Esophagus squamous epithelium (tissue), 5 donors: ENCODE results near the gene DMRTC2. TPM values are rescaled to one million over a fixed set of nuclear protein-coding genes. Genes with fewer than 3 reads are reported as not detected.
A peak's percentile ranks its signal among the peaks of the same experiment; 100 is the strongest.

ENCODE experiments used
- DNase-seq: peaks from one replicate; lab custom pipeline; 2025; lab: John Stamatoyannopoulos, UW
- H3K27ac ChIP-seq, 4 donors: fragments of 200-600 bp; sonication (generic); one replicate each; pipeline ENCODE4 v1.5.1; 2016 to 2019; ENCODE audit warnings: mild to moderate bottlenecking in 1 of 4
- H3K27me3 ChIP-seq, 4 donors: fragments of 200-600 bp; sonication (generic); 1 replicate in 3 of 4; 2 replicates in 1 of 4; pipeline versions ENCODE4 v1.5.1 to v1.6.0; 2017 to 2021; ENCODE audit warnings: antibody characterized with exemption in 1 of 4
- H3K36me3 ChIP-seq, 3 donors: fragments of 200-600 bp; sonication (generic); one replicate each; pipeline ENCODE4 v1.5.1; 2016 to 2019
- H3K4me1 ChIP-seq, 3 donors: fragments of 200-600 bp; sonication (generic); one replicate each; pipeline ENCODE4 v1.5.1; 2017 to 2019
- H3K4me3 ChIP-seq, 4 donors: fragments of 200-600 bp; sonication (generic); 1 replicate in 3 of 4; 2 replicates in 1 of 4; pipeline ENCODE4 v1.5.1; 2016 to 2019; ENCODE audit warnings: mild to moderate bottlenecking in 2 of 4, moderate library complexity in 1 of 4
- H3K9me3 ChIP-seq, 3 donors: fragments of 200-600 bp; sonication (generic); one replicate each; pipeline ENCODE4 v1.5.1; 2016 to 2019
- CTCF ChIP-seq, 6 experiments: fragments of 450-650 bp in 4 of 6; fragments of 200-600 bp in 2 of 6; sonication (generic) in 2 of 6; IDR thresholded peaks; one replicate each; pipeline ENCODE4 v1.5.1; 2016 to 2019; ENCODE audit warnings: antibody characterized with exemption in 6 of 6, mild to moderate bottlenecking in 4 of 6, moderate library complexity in 4 of 6
- POLR2A ChIP-seq, 4 donors: fragments of 450-650 bp; IDR thresholded peaks; one replicate each; pipeline ENCODE4 v1.6.1; 2017; ENCODE audit warnings: antibody characterized with exemption in 4 of 4, mild to moderate bottlenecking in 4 of 4, moderate library complexity in 3 of 4
- WGBS, 2 donors: methylation state at CpG; one replicate each; pipeline ENCODE4 v1.1.5; 2018; 5-methylcytosine and 5-hydroxymethylcytosine counted together
- intact Hi-C: fragments of 100-400 bp; cut with DNase I; formaldehyde crosslinking; loops from one replicate; pipeline ENCODE4 v1.15.0; 2022
- total RNA-seq, 4 donors: library from RNA; depleted of rRNA; stranded (reverse); fragments of >200 nt; gene quantifications; one replicate each; pipeline ENCODE4 v1.1.0, GENCODE V29; 2016
- donor health status: DM: yes; HTN: yes; CAD: no.

The DMRTC2 gene
- total RNA-seq, result not detected

DNA sequence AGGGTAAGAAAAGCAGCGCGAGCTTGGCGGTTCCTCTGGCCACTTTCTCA is at the start of gene DMRTC2:
DMRTC2 (plus strand) TSS at position 42 of the 50 bp plus-strand sequence. CDS start 2,387 bp downstream, outside the sequence.
- DNase-seq, result no peak
- no peak for TF ChIP-seq POLR2A (IDR thresholded peaks at IDR 0.05)
- TF ChIP-seq CTCF (IDR thresholded peaks at IDR 0.05), result no peak
- Histone ChIP-seq H3K27ac (no peak within 1 kb of the TSS), H3K4me3 (no peak within 1 kb of the TSS), H3K4me1 (no peaks in the 10 kb centered on the region), H3K9me3 (no peaks in the 10 kb centered on the region), H3K36me3 (no peaks in the 10 kb centered on the region), H3K27me3 (peaks cover 0 to 45% (median 0%) of the 10 kb centered on the region in 4 donors)
- intact Hi-C loops, result no loop called here
- 95 to 100% methylated on average over 3 of the region's 3 CpGs for WGBS, 2 donors

DNA sequence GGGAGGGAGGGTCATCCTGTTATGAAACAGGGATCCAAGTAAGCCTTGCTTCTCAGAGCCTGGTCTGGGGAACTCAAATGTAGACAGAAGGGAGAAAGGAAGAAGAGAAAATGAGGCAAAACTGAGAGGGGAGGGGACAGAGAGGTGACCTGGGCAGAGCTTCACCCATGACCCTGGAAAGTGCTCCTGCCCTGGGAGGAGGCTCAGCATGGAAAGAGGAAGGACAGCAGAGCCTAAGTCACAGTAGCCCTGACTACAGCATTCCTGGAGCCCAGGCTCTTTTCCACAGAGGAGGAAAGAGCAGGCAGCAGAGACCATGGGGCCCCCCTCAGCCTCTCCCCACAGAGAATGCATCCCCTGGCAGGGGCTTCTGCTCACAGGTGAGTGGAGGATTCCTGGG is 48.5 kb upstream of the DMRTC2 start, which contains the start of gene CEACAM3:
CEACAM3 (plus strand) TSS at position 226 of the 400 bp plus-strand sequence; CDS start at position 317, 91 bp downstream.
- peaks cover 0 to 4% (median 0%) of the 10 kb centered on the region in 3 donors for H3K9me3 ChIP-seq
- peaks cover 10 to 42% (median 20%) of the 10 kb centered on the region in 3 donors for H3K4me1 ChIP-seq
- TF ChIP-seq CTCF (IDR thresholded peaks at IDR 0.05) (no peak), POLR2A (IDR thresholded peaks at IDR 0.05) (no peak)
- intact Hi-C loops, result no loop called here
- H3K27ac ChIP-seq, result no peak within 1 kb of the TSS
- no peaks in the 10 kb centered on the region for H3K36me3 ChIP-seq
- no peak for DNase-seq
- no peak within 1 kb of the TSS for H3K4me3 ChIP-seq
- peaks cover 0 to 55% (median 0%) of the 10 kb centered on the region in 4 donors for H3K27me3 ChIP-seq

DNA sequence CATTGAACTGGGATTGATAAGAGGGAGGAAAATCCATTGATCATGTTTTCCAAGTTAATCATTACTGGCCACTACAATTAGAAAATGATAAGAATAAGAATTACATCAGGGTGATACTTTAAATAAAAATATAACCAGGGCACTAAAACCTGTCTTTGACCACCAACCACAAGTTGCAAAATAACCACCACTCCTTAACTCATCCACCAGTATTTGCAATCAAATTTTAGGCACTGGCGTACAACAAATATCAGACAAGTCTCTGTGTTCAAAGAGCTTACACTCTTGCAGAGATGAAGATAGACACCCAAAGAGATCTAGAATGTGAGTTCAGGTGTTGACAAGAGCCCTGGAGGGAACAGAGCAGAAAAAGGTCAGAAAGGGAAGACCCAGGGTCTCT is 47.9 kb upstream of the DMRTC2 start:
- 89 to 100% methylated on average over 1 of the region's 1 CpG for WGBS, 2 donors
- H3K27me3 ChIP-seq, result peaks cover 0 to 50% (median 0%) of the 10 kb centered on the region in 4 donors
- H3K4me3 ChIP-seq, result no peak overlapping the region
- intact Hi-C loops, result no loop called here
- no peak for DNase-seq
- H3K27ac ChIP-seq, result no peak overlapping the region
- peaks cover 10 to 47% (median 24%) of the 10 kb centered on the region in 3 donors for H3K4me1 ChIP-seq
- H3K36me3 ChIP-seq, result no peaks in the 10 kb centered on the region
- H3K9me3 ChIP-seq, result peaks cover 0 to 5% (median 0%) of the 10 kb centered on the region in 3 donors
- no peak for TF ChIP-seq CTCF (IDR thresholded peaks at IDR 0.05)
- TF ChIP-seq POLR2A (IDR thresholded peaks at IDR 0.05), result no peak

DNA sequence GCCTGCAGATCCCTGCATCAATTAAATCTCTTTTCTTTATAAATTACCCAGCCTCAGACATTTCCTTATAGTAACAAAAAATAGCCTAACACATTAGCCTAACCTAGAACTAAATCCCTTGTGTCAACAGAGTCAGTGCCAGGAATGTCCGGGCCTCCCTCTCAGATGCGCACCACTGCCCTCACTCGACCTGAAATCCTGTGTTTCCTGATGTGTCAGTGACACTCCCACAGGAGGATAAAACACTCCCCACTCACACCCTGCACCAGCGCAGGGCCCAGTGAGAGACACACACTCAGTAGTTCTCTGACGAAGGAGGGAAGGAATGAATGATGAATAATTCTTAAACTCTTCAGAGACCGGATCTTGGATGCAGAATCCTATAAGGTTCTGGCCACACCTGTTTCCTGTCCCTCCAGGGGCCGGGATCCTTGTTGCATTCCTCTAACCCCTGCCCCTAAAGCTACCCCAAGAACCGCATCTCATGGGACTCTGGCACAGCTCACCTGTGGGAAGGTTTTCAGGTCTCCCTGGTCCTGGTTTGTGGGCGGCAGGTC is 45.3 kb upstream of the DMRTC2 start:
- WGBS, 2 donors, result 23 to 44% methylated on average over 7 to 8 of the region's 9 CpGs
- peaks cover 10 to 54% (median 29%) of the 10 kb centered on the region in 3 donors for H3K4me1 ChIP-seq
- no peak for DNase-seq
- H3K9me3 ChIP-seq, result peaks cover 0 to 5% (median 0%) of the 10 kb centered on the region in 3 donors
- H3K4me3 ChIP-seq, result no peak overlapping the region
- no peaks in the 10 kb centered on the region for H3K36me3 ChIP-seq
- intact Hi-C loops, result no loop called here
- TF ChIP-seq CTCF (IDR thresholded peaks at IDR 0.05) (peak in 1 of 6 experiments; percentile 10), POLR2A (IDR thresholded peaks at IDR 0.05) (no peak)
- peak overlapping the region; percentile 80 to 84 (median 82) for H3K27ac ChIP-seq
- peaks cover 0 to 28% (median 0%) of the 10 kb centered on the region in 4 donors for H3K27me3 ChIP-seq

- peaks cover 0 to 16% (median 0%) of the 10 kb centered on the region in 4 donors for H3K27me3 ChIP-seq
- H3K4me3 ChIP-seq, result no peak overlapping the region
- no peak for DNase-seq
- peaks cover 0 to 5% (median 0%) of the 10 kb centered on the region in 3 donors for H3K9me3 ChIP-seq
- H3K36me3 ChIP-seq, result no peaks in the 10 kb centered on the region
- H3K27ac ChIP-seq, result peak overlapping the region; percentile 80 to 84 (median 82)
- WGBS, 2 donors, result 48 to 77% methylated on average over 3 to 4 of the region's 4 CpGs
- intact Hi-C loops, result no loop called here
- peaks cover 10 to 51% (median 29%) of the 10 kb centered on the region in 3 donors for H3K4me1 ChIP-seq
- TF ChIP-seq CTCF (IDR thresholded peaks at IDR 0.05), result no peak
- TF ChIP-seq POLR2A (IDR thresholded peaks at IDR 0.05), result no peak
Observed at GRCh38 chr19:41801031-41801430, 43.8 kb upstream of the DMRTC2 start.
